NAMALWA (cell line): ENCODE data around the gene B4GALNT3.

Source experiments
- DNase-seq: peaks from one replicate; pipeline ENCODE4 v3.0.0-alpha.2; 2015; ENCODE audit warnings: low spot score

The B4GALNT3 gene

GRCh38 chr12:593396-594270 lies 133.9 kb downstream of the B4GALNT3 start:
- no peak for DNase-seq

- no peak for DNase-seq
These were observed 138.3 kb downstream of the B4GALNT3 start for GRCh38 chr12:597926-598568.

DNA sequence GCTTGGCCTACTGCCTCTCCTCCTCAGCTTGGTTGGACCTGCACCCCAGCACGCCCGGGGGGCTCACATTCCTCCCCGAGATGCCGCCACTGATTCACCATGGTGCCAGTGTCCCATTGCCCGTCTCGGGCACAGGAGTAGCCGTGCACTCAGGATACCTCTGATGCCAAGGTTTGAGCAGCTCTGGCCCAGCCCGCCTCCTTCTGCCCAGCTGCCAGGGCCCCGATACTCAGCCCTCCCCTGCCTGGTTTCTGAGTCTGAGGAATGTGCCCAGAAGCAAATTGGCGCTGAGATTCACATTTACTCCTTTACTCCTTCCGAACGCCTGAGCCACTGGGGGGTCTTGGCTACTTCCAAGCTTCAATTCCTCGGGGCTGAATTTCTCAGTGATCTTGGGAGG lies 140.0 kb downstream of the B4GALNT3 start:
- no peak for DNase-seq

- no peak for DNase-seq
These were observed 142.4 kb downstream of the B4GALNT3 start for GRCh38 chr12:601976-602699.

GRCh38 chr12:602700-603068 lies 142.9 kb downstream of the B4GALNT3 start:
- no peak for DNase-seq

GRCh38 chr12:604956-605355 lies 145.2 kb downstream of the B4GALNT3 start:
- no peak for DNase-seq

- DNase-seq, result no peak
These were observed 147.8 kb downstream of the B4GALNT3 start for GRCh38 chr12:607541-608001.

DNA sequence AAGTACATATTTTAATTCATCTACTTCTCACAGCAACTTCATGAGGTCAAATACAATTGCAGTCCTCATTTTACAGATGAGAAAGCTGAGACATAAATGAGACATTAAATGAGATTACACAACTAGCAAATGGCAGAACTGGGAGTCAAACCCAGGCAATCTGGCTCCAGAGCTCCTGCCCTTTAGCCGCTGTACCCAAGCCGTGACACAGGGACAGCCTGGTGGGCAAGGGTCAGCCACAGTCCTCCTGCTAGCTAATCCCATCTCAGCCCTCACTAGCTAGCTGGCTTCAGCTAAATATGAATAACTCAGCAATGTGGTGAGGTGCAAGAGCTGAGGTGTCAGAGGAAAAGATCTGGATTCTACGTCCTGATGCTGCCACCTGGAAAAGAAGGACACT lies 148.7 kb downstream of the B4GALNT3 start:
- no peak for DNase-seq

GRCh38 chr12:608921-609320 lies 149.2 kb downstream of the B4GALNT3 start:
- DNase-seq, result no peak

DNA sequence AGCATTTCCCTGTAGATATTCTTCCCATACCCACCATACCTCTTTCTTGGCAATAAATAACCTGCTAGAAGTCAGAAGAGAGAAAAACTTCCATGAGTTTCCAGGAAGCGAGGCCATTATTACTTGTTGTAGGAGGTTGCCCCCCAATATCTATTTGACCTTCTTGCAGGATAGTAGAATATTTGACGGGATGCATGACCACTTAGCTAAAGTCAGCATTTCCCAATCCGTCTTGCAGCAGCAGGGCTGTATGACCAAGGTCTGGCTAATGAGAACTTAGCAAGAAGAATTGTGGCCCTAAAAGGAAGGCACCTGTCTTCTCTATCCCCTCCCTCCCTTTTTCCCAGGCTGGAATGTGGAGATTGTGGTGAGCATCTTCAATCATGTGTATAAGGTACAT lies 152.0 kb downstream of the B4GALNT3 start:
- no peak for DNase-seq

DNA sequence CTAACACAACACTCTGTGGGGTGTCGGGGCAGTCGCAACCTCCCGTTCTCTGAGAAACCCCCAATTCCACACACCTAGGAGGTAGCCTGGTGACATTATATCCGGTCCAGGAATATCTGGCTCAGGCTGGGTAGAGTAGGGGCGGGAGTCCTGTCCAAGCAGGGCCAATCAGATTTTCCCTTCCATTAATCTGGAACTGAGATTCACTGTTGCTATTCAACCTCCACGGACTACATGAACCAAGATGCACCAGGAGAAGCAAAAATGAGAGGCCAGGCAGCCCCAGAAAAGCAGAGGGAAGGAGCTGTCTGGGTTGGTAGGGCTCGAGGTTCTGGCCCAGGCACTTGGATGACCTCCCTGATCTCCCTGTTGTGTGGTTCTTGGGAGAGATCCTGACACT lies 152.6 kb downstream of the B4GALNT3 start:
- no peak for DNase-seq

GRCh38 chr12:612886-613285 lies 153.1 kb downstream of the B4GALNT3 start:
- no peak for DNase-seq
